HepG2 (cell line): ENCODE measurements around the gene PGM3. TPM values are rescaled to one million over a fixed set of nuclear protein-coding genes. Genes with fewer than 3 reads are reported as not detected.

Experiments
- ATAC-seq: fragments of 200-7000 bp; cut with Tn5 transposase; 3 replicates; pipeline ENCODE4 v1.9.1; 2020; ENCODE audit warnings: mild to moderate bottlenecking, moderate library complexity
- BruUV-seq: library from RNA; stranded (reverse); fragments of 400-500 nt; replicated peaks from 2 replicates; lab custom pipeline; 2021; lab: Mats Ljungman, UMichigan
- CTCF ChIA-PET: fragments of 300-600 bp; formaldehyde crosslinking; extraction: SDS; loops from one replicate; lab custom pipeline; 2021; ENCODE audit warnings: low total read pairs, inconsistent platforms, low intra/inter-chr PET ratio; lab: Yijun Ruan, JAX
- POLR2A ChIA-PET: fragments of 350-600 bp; sonication (Branson Sonifier 250); formaldehyde crosslinking; loops from one replicate; lab custom pipeline; 2020; ENCODE audit warnings: antibody characterized with exemption, inconsistent platforms; lab: Yijun Ruan, JAX
- DNase-seq: peaks from one replicate; pipeline ENCODE4 v3.0.0-alpha.2; 2015; ENCODE audit warnings: low spot score
- FAIRE-seq: peaks from 3 replicates; lab custom pipeline; 2011; peaks lifted over from hg19 to GRCh38; lab: Jason Lieb, UNC
- H2AFZ ChIP-seq: one replicate; pipeline ENCODE4 v1.6.1; 2011; ENCODE audit warnings: low read length, inconsistent platforms
- H3K27ac ChIP-seq: fragments of 300-600 bp; 3 replicates; pipeline ENCODE4 v1.8.0; 2011; ENCODE audit warnings: mixed run types, mild to moderate bottlenecking, mixed read lengths, low read length, inconsistent platforms; ENCODE audit not compliant: insufficient read depth; ENCODE audit errors: extremely low read length
- H3K27me3 ChIP-seq, 2 experiments: fragments of 200-600 bp in 1 of 2; 2 replicates in 1 of 2; 3 replicates in 1 of 2; pipeline versions ENCODE4 v1.6.0 to v1.8.0; 2011; ENCODE audit warnings: low read length in 2 of 2, mild to moderate bottlenecking in 2 of 2, moderate library complexity in 2 of 2, inconsistent platforms in 1 of 2; ENCODE audit not compliant: insufficient read depth in 2 of 2, control insufficient read depth in 1 of 2
- H3K36me3 ChIP-seq, 2 experiments: fragments of 200-600 bp in 1 of 2; replicated peaks in 1 of 2; 2 replicates in 1 of 2; 3 replicates in 1 of 2; pipeline versions ENCODE4 v1.5.1 to v1.8.0; 2011; ENCODE audit warnings: low read length in 2 of 2, inconsistent platforms in 1 of 2; ENCODE audit not compliant: insufficient read depth in 2 of 2, control insufficient read depth in 1 of 2
- H3K4me1 ChIP-seq: 2 replicates; pipeline ENCODE4 v1.5.1; 2012; ENCODE audit warnings: low read length, inconsistent platforms; ENCODE audit not compliant: insufficient read depth
- H3K4me2 ChIP-seq: 2 replicates; pipeline ENCODE4 v1.6.0; 2011; ENCODE audit warnings: low read depth, low read length, inconsistent platforms
- H3K4me3 ChIP-seq, 3 experiments: fragments of 200-600 bp in 1 of 3; sonication (generic), shearing (Covaris generic) in 1 of 3; replicated peaks in 1 of 3; 2 replicates each; pipeline ENCODE4 v1.5.1; 2011 to 2016; ENCODE audit warnings: low read length in 3 of 3, inconsistent platforms in 2 of 3, low read depth in 2 of 3, mild to moderate bottlenecking in 2 of 3, control low read depth in 1 of 3, mixed read lengths in 1 of 3; ENCODE audit not compliant: insufficient read depth in 1 of 3
- H3K79me2 ChIP-seq: one replicate; pipeline ENCODE4 v1.6.1; 2011; ENCODE audit warnings: low read length, inconsistent platforms; ENCODE audit not compliant: insufficient read depth
- H3K9ac ChIP-seq: 2 replicates; pipeline ENCODE4 v1.6.0; 2011; ENCODE audit warnings: mild to moderate bottlenecking, low read depth, low read length, inconsistent platforms; ENCODE audit not compliant: insufficient read depth
- H3K9me3 ChIP-seq: 2 replicates; pipeline ENCODE4 v1.5.1; 2012; ENCODE audit warnings: mild to moderate bottlenecking, low read length
- H4K20me1 ChIP-seq: 2 replicates; pipeline ENCODE4 v1.6.0; 2011; ENCODE audit warnings: inconsistent platforms, mild to moderate bottlenecking, low read length, moderate library complexity; ENCODE audit not compliant: insufficient read depth
- FOXP1 ChIP-seq, 2 experiments: fragments of 450-650 bp in 1 of 2; IDR thresholded peaks; 2 replicates each; pipeline ENCODE4 v1.6.1; 2017 to 2018; ENCODE audit warnings: antibody characterized with exemption in 1 of 2
- MAFF ChIP-seq: IDR thresholded peaks from 2 replicates; pipeline ENCODE4 v1.6.1; 2011; ENCODE audit warnings: low read depth, low read length, improper control_type of control experiment
- MAFK ChIP-seq, 2 experiments: IDR thresholded peaks in 1 of 2; conservative IDR thresholded peaks in 1 of 2; 2 replicates each; pipeline ENCODE4 v1.6.1; 2011; ENCODE audit warnings: improper control_type of control experiment in 2 of 2, low read length in 2 of 2
- MED1 ChIP-seq: sonication (generic); formaldehyde crosslinking; IDR thresholded peaks from 2 replicates; pipeline ENCODE4 v1.4.0; 2020; ENCODE audit warnings: missing genetic modification reagents
- ZBTB1 ChIP-seq: sonication (generic); formaldehyde crosslinking; IDR thresholded peaks from 2 replicates; pipeline ENCODE4 v1.4.0; 2020; ENCODE audit warnings: missing genetic modification reagents, borderline replicate concordance
- ZEB1 ChIP-seq: IDR thresholded peaks from 2 replicates; pipeline ENCODE4 v1.6.1; 2012; ENCODE audit warnings: mild to moderate bottlenecking, low read depth, inconsistent platforms; ENCODE audit not compliant: insufficient replicate concordance
- ZFP37 ChIP-seq: sonication (generic); formaldehyde crosslinking; IDR thresholded peaks from 2 replicates; pipeline ENCODE4 v1.4.0; 2020; ENCODE audit warnings: missing genetic modification reagents, borderline replicate concordance
- ZNF891 ChIP-seq: sonication (generic); formaldehyde crosslinking; IDR thresholded peaks from 2 replicates; pipeline ENCODE4 v1.5.0; 2020; ENCODE audit warnings: mild to moderate bottlenecking, missing genetic modification reagents
- WGBS: methylation state at CpG from one replicate; pipeline ENCODE4 v1.1.6; 2017; ENCODE audit warnings: low lambda C conversion rate; 5-methylcytosine and 5-hydroxymethylcytosine counted together
- in situ Hi-C: cut with HindIII; loops from 2 replicates; pipeline ENCODE4 v1.10.0; 2017; ENCODE audit warnings: low pct_unique_long_range_greater_than_20kb; ENCODE audit not compliant: extremely low pct_ligation_motif_present
- intact Hi-C: fragments of 100-400 bp; cut with micrococcal nuclease; formaldehyde crosslinking; loops from one replicate; pipeline ENCODE4 v1.10.0; 2022; ENCODE audit not compliant: unreplicated experiment
- polyA plus RNA-seq, 8 experiments: library from polyadenylated mRNA; depleted of rRNA in 3 of 8; stranded (reverse) in 7 of 8; unstranded in 1 of 8; fragments of >200 nt; fragmentation: Illumina TruSeq in 4 of 8; extraction: Trizol in 4 of 8; gene quantifications; 2 replicates each; pipeline versions ENCODE4 v1.2.1 to v1.2.3, GENCODE V29; 2011 to 2016; ENCODE audit warnings: low read depth in 4 of 8, missing spikeins in 1 of 8, mixed read lengths in 1 of 8; ENCODE audit not compliant: insufficient read depth in 1 of 8
- total RNA-seq, 5 experiments: library from RNA; depleted of rRNA; stranded (reverse); fragments of >200 nt; fragmentation: Illumina TruSeq; extraction: Trizol; gene quantifications; 2 replicates each; pipeline ENCODE4 v1.2.3, GENCODE V29; 2016; ENCODE audit warnings: low read depth in 1 of 5

Gene PGM3
- total and polyA plus RNA-seq, 2 of the 13 experiments (the other 11 are each of a cell fraction or from before 2014, with no cell fraction given), result 72.5 to 163 TPM

GRCh38 chr6:83125425-83125824 is 67.6 kb downstream of the PGM3 start (continued):
- TF ChIP-seq FOXP1 (IDR thresholded peaks at IDR 0.05) (no peak), FOXP1 (CRISPR knock-in tag; IDR thresholded peaks at IDR 0.05) (no peak), MED1 (no peak)

- 91% methylated on average over 3 of the region's 3 CpGs for WGBS
- CTCF ChIA-PET, result no interaction called here
- H4K20me1 ChIP-seq, result no peaks in the 10 kb centered on the region
- H3K4me2 ChIP-seq, result no peak overlapping the region
- H3K27me3 ChIP-seq, result no peaks in the 10 kb centered on the region
- TF ChIP-seq ZEB1, result no peak
- TF ChIP-seq ZNF891 (CRISPR knock-in tag), result no peak
- TF ChIP-seq MAFK (conservative IDR thresholded peaks at IDR 0.05 in 1 of 2, IDR thresholded peaks at IDR 0.05 in 1 of 2; ENCODE audit: low read length in 2 of 2), result peak in 1 of 2 experiments; percentile 47; a peak in 2 of 4 replicates
- no peak for TF ChIP-seq ZFP37 (CRISPR knock-in tag)
- peak; percentile 39; the same call in 1 of the 2 replicates for TF ChIP-seq MAFF
- no peak for TF ChIP-seq ZBTB1 (CRISPR knock-in tag)
- FAIRE-seq (no peak), DNase-seq (no peak), ATAC-seq (no peak)
- H3K9me3 ChIP-seq, result no peaks in the 10 kb centered on the region
- no peaks in the 10 kb centered on the region for H3K79me2 ChIP-seq
- H3K36me3 ChIP-seq, result peaks cover 3 to 22% of the 10 kb centered on the region in 2 experiments; a peak in 4 of 5 replicates
- no peak overlapping the region for H2AFZ ChIP-seq
- intact Hi-C loops, result no loop called here
- no peak overlapping the region for H3K4me3 ChIP-seq
- in situ Hi-C loops, result no loop called here
- BruUV-seq, result no TSS peak
- H3K9ac ChIP-seq, result no peak overlapping the region
- H3K27ac ChIP-seq, result no peak overlapping the region
- H3K4me1 ChIP-seq, result no peaks in the 10 kb centered on the region
- POLR2A ChIA-PET, result no interaction called here
Measured at GRCh38 chr6:83124553-83124952, 68.5 kb downstream of the PGM3 start.
